SU-DHL-6 (cell line): Measurements from ENCODE around the gene MYO1H.

Experiments used
- EZH2phosphoT487 ChIP-seq: fragments of 200-600 bp; sonication (generic), shearing (Covaris generic); conservative IDR thresholded peaks from 2 replicates; pipeline ENCODE4 v1.6.1; 2018; ENCODE audit warnings: mild to moderate bottlenecking, antibody characterized with exemption, low read length, moderate library complexity, mixed read lengths
- TF ChIP-seq, protein P1 (sequence below): fragments of 200-600 bp; sonication (generic); IDR thresholded peaks from one replicate; pipeline ENCODE4 v1.5.1; 2017; ENCODE audit warnings: antibody characterized with exemption, mild to moderate bottlenecking, low read length, moderate library complexity; ENCODE audit not compliant: insufficient read depth, poor library complexity, severe bottlenecking

DNA sequence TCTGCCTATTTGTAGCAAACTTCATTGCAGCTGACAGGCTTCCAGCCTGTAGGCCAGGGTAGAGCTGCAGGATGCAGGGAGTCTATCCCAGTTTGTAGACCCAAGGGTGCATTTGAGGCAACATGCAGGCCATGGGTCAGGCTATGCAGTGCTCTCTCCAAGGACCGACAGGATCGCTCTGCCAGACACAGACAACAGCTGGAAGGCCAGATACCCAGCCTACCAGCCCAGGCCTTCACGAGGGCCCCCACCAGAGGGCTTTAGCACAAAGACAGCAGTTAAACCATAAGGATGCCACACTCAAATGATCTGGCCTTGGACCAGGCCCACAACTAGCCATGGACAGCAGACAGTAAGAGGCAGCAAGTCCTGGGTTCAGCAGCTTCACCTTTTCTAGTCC is 119.1 kb downstream of the MYO1H start:
- TF ChIP-seq, protein P1, sequence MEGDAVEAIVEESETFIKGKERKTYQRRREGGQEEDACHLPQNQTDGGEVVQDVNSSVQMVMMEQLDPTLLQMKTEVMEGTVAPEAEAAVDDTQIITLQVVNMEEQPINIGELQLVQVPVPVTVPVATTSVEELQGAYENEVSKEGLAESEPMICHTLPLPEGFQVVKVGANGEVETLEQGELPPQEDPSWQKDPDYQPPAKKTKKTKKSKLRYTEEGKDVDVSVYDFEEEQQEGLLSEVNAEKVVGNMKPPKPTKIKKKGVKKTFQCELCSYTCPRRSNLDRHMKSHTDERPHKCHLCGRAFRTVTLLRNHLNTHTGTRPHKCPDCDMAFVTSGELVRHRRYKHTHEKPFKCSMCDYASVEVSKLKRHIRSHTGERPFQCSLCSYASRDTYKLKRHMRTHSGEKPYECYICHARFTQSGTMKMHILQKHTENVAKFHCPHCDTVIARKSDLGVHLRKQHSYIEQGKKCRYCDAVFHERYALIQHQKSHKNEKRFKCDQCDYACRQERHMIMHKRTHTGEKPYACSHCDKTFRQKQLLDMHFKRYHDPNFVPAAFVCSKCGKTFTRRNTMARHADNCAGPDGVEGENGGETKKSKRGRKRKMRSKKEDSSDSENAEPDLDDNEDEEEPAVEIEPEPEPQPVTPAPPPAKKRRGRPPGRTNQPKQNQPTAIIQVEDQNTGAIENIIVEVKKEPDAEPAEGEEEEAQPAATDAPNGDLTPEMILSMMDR, result no peak
- TF ChIP-seq EZH2phosphoT487, result no peak
